H4 (cell line): Measurements from ENCODE around the gene RNF212. TPM values are rescaled to one million over a fixed set of nuclear protein-coding genes. Genes with fewer than 3 reads are reported as not detected.
"Not testable (repeated sequence)": the region's sequence is repeated elsewhere in the genome, so short reads cannot be mapped to it uniquely, and the experiment has no call there.

Experiments used
- DNase-seq: peaks from one replicate; pipeline ENCODE4 v3.0.0-alpha.2; 2015; ENCODE audit warnings: low spot score
- total RNA-seq: library from RNA; depleted of rRNA; stranded (reverse); fragments of >200 nt; shearing (Covaris generic); gene quantifications from 2 replicates; pipeline ENCODE4 v1.2.3, GENCODE V29; 2014

RNF212 gene
- total RNA-seq, 1 experiment from 2014 or later: not detected

DNA sequence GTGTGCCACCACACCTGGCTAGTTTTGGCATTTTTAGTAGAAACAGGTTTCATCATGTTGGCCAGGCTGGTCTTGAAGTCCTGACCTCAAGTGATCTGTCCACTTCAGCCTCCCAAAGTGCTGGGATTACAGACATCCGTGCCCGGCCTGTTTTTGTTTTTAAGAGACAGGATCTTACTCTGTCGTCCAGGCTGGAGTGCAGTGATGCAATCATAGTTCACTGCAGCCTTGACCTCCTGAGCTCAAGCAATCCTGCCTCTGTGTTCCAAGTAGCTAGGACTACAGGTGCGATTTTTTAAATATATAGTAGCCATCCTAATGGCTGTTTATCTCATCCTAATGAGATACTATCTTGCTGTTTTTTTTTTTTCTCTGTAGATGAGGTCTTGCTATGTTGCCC lies 47.6 kb downstream of the RNF212 start:
- no peak for DNase-seq

DNA sequence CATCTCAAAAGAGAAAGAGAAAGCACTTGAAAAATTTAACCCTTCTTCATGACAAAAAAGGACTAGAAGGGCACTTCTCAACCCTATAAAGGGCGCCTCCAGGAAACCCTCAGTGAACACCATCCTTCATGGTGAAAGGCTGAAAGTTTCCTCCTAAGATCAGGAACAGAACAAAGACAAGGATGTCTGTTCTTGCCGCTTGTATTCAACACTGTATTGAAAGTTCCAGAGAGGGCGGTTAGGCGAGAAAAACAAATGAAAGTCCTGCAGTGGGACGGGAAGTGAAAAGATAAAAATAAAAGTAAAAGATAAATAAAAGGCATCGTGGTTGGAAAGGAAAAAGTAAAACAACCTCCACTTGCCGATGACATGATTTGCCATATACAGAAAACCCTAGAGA lies 50.9 kb downstream of the RNF212 start:
- no peak for DNase-seq

DNA sequence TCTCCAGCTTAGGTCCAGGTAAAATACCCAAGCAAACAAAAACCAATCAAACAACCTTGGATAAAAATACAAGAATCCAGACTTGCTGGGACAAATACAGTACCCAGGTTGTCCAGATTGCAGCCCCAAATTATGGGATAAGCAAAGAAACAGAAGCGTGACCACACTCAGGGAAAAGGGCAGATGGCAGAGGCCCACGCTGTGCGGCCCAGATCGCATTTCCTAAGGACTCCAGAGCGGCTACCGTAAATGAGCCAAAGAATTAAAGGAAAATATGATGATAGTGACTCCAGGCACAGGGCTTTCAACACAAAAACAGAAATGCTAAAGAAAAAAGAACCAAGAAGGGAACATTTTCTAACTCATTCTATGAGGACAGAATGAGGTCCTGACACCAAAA lies 51.6 kb downstream of the RNF212 start:
- DNase-seq: no peak

- DNase-seq: no peak
Measured at GRCh38 chr4:1061056-1061700, 52.2 kb downstream of the RNF212 start.

- DNase-seq: no peak
Measured at GRCh38 chr4:1060621-1061020, 52.7 kb downstream of the RNF212 start.

DNA sequence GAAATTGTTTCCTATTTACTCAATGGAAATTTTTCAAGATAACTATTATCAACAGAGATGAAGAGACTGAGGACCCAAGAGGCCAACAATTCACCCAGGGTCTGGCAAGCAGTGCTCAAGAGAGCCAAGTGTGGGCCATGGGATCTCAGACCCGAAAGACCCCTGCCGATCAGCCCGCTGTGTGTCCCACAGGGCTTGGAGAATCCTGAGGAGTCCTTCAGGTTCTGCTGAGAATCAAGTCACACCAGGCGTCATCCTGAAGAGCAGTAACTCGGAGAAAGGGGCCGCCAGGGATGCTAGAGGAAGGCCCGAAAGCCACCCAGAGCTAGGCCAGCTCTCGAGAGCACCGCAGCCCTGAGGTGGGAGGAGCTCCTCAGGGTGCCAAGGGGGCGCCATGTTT lies 53.2 kb downstream of the RNF212 start:
- DNase-seq: no peak

DNA sequence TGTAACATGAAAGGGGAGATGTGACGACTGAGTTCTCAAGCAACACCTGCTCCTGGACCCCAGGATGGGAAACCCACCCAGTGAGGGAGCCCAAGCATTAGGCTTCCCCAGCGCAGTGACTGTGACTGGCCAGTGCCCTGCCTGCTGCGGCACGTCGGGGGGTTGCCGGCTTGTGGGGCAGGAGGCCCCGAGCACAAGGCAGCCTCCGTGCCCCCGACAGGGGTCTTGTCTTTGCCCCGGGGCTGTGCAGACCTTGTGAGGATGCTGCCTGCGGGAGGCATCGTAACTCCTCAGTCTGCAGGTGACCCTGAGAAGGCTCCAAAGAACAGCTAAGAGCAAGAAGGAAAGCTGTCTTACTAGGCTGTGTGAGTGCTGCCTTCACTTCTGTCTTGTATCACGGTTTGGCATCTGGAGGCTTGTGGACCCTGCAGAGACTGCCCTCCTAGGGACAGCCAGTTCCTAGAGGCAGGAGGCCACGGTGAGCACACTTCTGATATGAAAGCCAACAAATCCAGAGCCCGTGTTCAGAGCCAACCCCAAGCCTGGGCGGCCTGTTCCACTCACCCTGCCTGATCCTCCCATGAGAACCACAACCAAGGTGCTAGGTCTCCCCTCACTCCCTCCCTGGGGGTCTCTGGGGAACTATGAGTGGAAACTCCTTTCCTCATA lies 54.2 kb downstream of the RNF212 start:
- DNase-seq: no peak

GRCh38 chr4:1058198-1058996 lies 55.0 kb downstream of the RNF212 start:
- no peak for DNase-seq

- DNase-seq: no peak
Measured at GRCh38 chr4:1057403-1057745, 56.0 kb downstream of the RNF212 start.

GRCh38 chr4:1056671-1057402 lies 56.5 kb downstream of the RNF212 start:
- DNase-seq: no peak

- no peak for DNase-seq
Measured at GRCh38 chr4:1055721-1056590, 57.4 kb downstream of the RNF212 start.

- not testable (repeated sequence) for DNase-seq
Measured at GRCh38 chr4:1055243-1055701, 58.1 kb downstream of the RNF212 start.

DNA sequence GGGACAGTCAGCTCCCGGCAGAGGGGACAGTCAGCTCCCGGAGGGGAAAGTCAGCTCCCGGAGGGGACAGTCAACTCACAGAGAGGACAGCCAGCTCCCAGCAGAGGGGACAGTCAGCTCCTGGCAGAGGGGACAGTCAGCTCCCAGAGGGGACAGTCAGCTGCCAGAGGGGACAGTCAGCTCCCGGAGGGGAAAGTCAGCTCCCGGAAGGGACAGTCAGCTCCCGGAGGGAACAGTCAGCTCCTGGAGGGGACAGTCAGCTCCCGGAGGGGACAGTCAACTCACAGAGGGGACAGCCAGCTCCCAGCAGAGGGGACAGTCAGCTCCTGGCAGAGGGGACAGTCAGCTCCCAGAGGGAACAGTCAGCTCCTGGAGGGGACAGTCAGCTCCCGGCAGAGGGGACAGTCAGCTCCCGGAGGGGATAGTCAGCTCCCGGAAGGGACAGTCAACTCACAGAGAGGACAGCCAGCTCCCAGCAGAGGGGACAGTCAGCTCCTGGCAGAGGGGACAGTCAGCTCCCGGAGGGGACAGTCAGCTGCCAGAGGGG lies 58.6 kb downstream of the RNF212 start:
- DNase-seq: not testable (repeated sequence)

DNA sequence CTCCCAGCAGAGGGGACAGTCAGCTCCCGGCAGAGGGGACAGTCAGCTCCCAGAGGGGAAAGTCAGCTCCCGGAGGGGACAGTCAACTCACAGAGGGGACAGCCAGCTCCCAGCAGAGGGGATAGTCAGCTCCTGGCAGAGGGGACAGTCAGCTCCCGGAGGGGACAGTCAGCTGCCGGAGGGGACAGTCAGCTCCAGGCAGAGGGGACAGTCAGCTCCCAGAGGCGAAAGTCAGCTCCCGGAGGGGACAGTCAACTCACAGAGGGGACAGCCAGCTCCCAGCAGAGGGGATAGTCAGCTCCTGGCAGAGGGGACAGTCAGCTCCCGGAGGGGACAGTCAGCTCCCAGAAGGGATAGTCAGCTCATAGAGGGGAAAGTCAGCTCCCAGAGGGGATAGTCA lies 59.5 kb downstream of the RNF212 start:
- not testable (repeated sequence) for DNase-seq

DNA sequence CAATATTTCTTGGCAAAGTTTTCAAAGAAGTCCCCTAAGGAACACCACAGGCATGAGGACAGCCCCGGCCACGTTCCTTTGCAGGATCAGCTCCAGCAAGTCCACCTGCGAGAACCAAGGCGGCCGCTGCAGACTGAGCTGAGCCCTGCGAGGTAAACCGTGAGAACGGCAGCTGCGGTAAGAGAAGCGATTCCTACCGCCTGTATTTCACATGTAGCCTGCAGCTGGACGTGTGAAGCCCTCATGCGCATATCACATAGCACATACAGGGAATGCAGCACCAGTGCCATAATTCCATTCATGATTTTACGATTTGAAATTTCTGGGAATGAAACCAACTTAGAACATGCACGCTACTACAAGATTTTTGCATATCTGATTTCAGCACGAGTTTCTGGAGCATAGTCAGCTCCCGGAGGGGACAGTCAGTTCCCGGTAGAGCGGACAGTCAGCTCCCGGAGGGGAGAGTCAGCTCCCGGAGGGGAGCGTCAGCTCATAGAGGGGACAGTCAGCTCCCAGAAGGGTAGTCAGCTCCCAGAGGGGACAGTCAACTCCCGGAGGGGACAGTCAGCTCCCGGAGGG lies 60.2 kb downstream of the RNF212 start:
- no peak for DNase-seq

GRCh38 chr4:1052231-1052671 lies 61.1 kb downstream of the RNF212 start:
- DNase-seq: no peak

DNA sequence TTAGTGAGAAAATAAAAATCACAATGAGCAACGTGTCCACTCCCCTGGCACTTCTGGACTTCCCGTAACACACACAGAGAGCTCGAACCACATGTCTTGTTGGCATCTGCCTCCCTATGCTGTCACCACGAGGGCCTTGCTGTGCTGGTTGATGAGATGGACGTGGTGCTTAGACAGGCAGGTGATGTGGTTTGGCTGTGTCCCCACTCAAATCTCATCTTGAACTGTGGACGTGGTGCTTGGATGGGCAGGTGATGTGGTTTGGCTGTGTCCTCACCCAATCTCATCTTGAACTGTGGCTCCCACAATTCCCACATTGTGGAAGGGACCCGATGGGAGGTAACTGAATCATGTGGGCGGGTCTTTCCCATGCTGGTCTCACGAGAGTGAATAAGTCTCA lies 61.9 kb downstream of the RNF212 start:
- DNase-seq: no peak

DNA sequence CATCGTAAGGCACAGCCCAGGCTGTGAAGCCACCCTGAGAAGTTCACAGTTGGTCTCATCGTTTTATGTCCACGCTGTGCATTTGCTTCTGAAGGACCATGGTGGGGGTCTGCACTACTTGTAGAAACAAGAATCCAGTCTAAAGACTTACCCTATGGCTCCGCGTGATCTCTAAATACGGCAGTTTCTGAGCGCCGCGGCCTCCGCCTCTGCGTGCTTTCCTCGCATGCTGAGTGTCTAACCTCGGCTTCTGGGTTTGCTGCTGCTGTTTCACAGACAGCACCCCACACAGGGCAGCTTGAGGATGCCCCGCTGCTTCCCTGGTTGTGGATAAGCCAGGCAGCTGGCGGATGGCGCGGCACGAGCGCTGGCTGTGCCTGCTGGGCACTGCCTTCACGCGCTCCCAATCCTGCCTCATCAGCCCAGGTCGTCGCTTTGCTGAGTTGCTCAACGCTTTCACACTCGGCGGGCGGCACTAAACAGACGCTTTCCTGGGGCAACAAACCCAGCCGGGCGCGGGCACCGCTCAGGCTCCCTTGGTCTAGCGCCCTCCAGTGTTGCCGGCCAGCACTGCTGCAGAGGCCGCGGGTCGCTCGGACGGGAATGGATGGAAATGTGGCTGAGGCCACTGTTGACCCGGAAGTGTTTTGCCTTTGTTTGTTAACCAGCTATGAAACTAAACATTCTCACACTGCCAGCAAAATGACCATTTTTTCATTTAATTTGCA lies 62.7 kb downstream of the RNF212 start:
- DNase-seq: no peak

DNA sequence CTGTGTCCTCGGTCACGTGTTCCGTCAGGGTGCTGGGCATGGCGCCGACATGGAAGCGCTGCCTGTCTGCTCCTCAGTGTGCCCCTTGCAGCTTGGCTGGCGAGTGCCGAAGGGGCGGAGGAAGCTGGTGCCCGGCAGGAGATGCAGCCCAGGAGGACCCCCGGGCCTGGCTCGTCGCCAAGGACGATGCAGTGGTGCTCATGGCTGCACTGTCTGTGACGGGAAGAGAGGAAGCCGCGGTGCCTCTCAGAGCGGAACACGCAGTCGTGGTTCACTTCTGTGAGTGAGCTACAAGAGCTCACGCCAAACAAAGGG lies 63.8 kb downstream of the RNF212 start:
- no peak for DNase-seq
